Right atrium auricular region (tissue), 2 donors: ENCODE data around the gene SAMD8. TPM values are rescaled to one million over a fixed set of nuclear protein-coding genes. Genes with fewer than 3 reads are reported as not detected.

ENCODE experiments used
- DNase-seq: peaks from one replicate; pipeline ENCODE4 v3.0.0-alpha.2; 2019; ENCODE audit warnings: low spot score
- H3K27ac ChIP-seq, 2 donors: fragments of 200-600 bp; sonication (generic); 1 replicate in 1 of 2; 2 replicates in 1 of 2; pipeline ENCODE4 v1.5.1; 2016 to 2019
- H3K27me3 ChIP-seq, 2 donors: fragments of 200-600 bp; sonication (generic); one replicate each; pipeline versions ENCODE4 v1.5.1 to v1.6.0; 2017 to 2019
- H3K36me3 ChIP-seq: fragments of 200-600 bp; sonication (generic); one replicate; pipeline ENCODE4 v1.5.1; 2016
- H3K4me1 ChIP-seq, 2 donors: fragments of 200-600 bp; sonication (generic); one replicate each; pipeline versions ENCODE4 v1.5.1 to v1.6.0; 2017 to 2019
- H3K4me3 ChIP-seq, 2 donors: fragments of 200-600 bp; sonication (generic); 1 replicate in 1 of 2; 2 replicates in 1 of 2; pipeline ENCODE4 v1.5.1; 2017 to 2019; ENCODE audit warnings: mild to moderate bottlenecking in 1 of 2, moderate library complexity in 1 of 2
- H3K9me3 ChIP-seq, 2 donors: fragments of 200-600 bp; sonication (generic); one replicate each; pipeline ENCODE4 v1.5.1; 2019
- total RNA-seq, 2 donors: library from RNA; depleted of rRNA; stranded (reverse); fragments of >200 nt; gene quantifications; one replicate each; pipeline ENCODE4 v1.1.0, GENCODE V29; 2016
- TF ChIP-seq, protein P1 (sequence below), 2 donors: fragments of 200-600 bp; sonication (generic); IDR thresholded peaks; one replicate each; pipeline ENCODE4 v1.5.1; 2019; ENCODE audit warnings: antibody characterized with exemption in 2 of 2

Gene SAMD8
- total RNA-seq, 2 donors from 2014 or later: 24.7 to 26.3 TPM

DNA sequence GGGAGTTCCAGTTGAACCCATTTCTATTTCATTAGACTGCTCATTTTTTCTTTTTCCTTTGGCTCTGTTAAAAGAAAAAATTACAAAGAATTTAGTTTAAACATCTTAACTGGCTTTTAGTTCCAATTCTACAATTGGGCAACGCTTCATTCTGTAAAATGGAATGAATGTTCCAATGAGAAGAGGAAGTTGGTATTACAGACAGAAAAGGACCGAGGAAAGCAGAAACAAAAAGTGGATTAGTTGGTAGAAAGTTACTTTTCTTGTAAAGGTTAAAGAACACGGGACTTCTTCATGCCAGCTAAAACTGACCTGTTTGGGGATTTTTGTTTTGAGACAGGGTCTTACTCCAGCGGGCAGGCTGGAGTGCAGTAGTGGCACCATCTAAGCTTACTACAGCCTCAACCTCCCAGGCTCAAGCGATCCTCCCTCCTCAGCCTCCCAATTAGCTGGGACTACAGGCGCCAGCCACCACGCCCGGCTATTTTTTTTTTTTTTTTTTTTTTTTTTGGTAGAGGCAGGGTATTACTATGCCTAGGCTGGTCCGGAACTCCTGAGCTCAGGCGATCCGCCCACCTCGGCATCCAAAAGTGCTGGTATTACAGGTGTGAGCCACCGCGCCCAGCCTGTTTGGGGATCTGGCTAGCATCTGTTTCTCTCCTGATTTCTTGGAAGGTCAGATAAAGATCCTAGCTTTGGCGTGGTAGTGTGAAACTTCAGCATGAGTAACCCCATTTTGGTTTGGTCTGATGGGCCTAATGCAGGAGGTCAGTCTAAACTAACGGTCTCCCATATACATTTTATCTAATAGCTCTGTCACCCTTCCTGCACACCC is 97.8 kb downstream of the SAMD8 start:
- H3K27ac ChIP-seq: peak overlapping the region; percentile 98 to 99
- H3K4me3 ChIP-seq: peak overlapping the region; percentile 73 to 90
- DNase-seq: no peak
- H3K4me1 ChIP-seq: peaks cover 0 to 31% of the 10 kb centered on the region in 2 donors
- H3K36me3 ChIP-seq: peaks cover 27% of the 10 kb centered on the region
- H3K9me3 ChIP-seq: no peaks in the 10 kb centered on the region
- TF ChIP-seq, protein P1, sequence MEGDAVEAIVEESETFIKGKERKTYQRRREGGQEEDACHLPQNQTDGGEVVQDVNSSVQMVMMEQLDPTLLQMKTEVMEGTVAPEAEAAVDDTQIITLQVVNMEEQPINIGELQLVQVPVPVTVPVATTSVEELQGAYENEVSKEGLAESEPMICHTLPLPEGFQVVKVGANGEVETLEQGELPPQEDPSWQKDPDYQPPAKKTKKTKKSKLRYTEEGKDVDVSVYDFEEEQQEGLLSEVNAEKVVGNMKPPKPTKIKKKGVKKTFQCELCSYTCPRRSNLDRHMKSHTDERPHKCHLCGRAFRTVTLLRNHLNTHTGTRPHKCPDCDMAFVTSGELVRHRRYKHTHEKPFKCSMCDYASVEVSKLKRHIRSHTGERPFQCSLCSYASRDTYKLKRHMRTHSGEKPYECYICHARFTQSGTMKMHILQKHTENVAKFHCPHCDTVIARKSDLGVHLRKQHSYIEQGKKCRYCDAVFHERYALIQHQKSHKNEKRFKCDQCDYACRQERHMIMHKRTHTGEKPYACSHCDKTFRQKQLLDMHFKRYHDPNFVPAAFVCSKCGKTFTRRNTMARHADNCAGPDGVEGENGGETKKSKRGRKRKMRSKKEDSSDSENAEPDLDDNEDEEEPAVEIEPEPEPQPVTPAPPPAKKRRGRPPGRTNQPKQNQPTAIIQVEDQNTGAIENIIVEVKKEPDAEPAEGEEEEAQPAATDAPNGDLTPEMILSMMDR (IDR thresholded peaks at IDR 0.05): no peak
- no peaks in the 10 kb centered on the region for H3K27me3 ChIP-seq

DNA sequence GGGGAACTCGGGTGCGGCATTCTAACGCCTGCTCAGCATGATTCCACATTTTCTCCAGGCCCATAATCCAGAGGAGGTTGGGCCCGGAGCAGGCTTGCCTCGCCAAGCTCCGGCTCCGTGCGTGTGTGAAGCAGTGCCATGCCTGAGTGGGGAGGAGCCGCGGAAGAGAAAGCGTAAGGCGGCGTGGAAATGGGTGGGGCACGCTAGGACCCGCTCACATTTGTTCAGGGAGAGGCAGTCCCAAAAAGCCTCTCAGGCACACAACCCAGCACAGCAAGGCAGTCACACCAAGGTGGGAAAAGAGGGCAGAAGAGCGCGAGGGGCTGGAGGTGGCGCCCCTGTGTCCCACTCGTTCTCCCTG is 98.4 kb downstream of the SAMD8 start:
- Histone ChIP-seq H3K27ac (peak overlapping the region; percentile 98 to 99), H3K4me1 (peaks cover 0 to 37% of the 10 kb centered on the region in 2 donors), H3K36me3 (peaks cover 33% of the 10 kb centered on the region), H3K27me3 (no peaks in the 10 kb centered on the region), H3K4me3 (peak overlapping the region; percentile 73 to 90), H3K9me3 (no peaks in the 10 kb centered on the region)
- TF ChIP-seq, protein P1 (IDR thresholded peaks at IDR 0.05): no peak
- peak; percentile 91 for DNase-seq

DNA sequence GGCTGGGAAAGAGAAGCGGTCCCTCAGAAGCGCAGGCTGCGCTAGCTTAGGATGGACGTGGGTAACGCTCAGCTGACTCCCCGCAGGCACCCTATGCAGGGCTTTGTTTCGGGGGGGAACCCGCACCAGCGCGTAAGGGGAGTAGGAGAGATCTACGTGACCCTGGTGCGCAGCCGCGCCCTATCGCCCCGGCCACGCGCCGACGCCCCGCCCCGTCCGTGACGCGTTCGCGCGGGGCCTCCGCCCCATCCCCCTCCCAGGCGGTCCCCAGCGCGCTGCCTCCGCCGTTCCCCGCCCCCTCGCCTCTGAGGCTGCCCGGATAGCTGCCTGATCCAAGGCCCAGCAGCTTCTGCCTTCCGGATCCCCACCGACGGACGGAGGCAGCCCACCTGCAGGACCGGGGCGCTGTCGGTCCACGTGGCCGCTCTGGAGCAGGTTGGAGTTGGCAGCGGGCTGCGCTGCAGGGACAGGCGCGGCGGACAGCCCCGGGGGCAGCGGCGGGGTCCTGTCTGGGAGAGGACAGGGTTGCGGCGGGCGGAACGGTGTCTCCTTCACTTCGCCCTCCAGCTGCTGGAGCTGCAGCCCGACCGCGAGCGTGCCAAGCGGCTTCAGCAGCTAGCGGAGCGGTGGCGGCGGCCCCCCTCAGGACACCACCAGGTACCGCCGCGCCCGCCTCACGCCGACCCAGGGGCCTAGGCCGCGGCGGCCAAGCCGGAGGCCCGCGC is 99.0 kb downstream of the SAMD8 start, which contains the start of gene VDAC2:
Gene VDAC2, plus strand, starts transcription at position 515 of the 725 bp plus-strand sequence. CDS start 363 bp downstream, outside the sequence.
- Histone ChIP-seq H3K4me1 (peaks cover 0 to 42% of the 10 kb centered on the region in 2 donors), H3K36me3 (peaks cover 38% of the 10 kb centered on the region), H3K27ac (peak within 1 kb of the TSS; percentile 98 to 99), H3K27me3 (no peaks in the 10 kb centered on the region), H3K9me3 (no peaks in the 10 kb centered on the region), H3K4me3 (peak within 1 kb of the TSS; percentile 73 to 90)
- TF ChIP-seq, protein P1 (IDR thresholded peaks at IDR 0.05): no peak
- DNase-seq: peak; percentile 89

DNA sequence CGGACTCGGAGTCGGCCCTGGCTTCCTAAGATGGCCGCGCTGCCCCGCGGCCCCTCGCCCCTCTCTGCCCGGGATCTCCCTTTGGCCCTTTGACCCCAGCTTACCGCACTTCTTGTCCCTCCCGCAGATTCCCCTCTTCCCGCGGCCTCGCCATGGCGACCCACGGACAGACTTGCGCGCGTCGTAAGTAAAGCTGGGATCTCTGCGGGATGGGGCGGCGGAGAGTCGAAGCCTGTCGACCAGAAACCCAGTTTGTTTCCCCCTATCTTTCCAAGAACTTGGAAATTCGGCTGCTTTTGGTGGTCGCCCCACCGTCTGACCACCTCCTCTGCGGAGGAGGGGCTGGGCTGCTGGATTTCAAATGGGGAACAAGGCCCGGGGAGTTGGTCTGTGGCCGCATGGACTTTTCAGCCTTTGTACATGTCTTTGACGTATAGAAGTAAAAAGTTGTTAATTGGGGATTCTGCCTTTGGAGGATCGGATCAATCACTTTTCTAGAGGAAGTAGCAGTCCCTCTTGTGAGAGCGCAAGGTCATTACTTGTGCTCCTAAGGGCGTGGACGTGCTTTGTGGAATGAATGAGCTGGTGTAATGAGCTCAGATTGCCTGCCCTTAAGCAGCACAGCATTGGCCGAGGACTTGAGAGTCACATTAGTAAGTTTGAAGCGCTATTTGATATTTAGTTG is 99.7 kb downstream of the SAMD8 start:
- DNase-seq: no peak
- H3K27ac ChIP-seq: peak overlapping the region; percentile 98 to 99
- peaks cover 0 to 43% of the 10 kb centered on the region in 2 donors for H3K4me1 ChIP-seq
- no peaks in the 10 kb centered on the region for H3K27me3 ChIP-seq
- no peaks in the 10 kb centered on the region for H3K9me3 ChIP-seq
- H3K4me3 ChIP-seq: peak overlapping the region; percentile 73 to 90
- peaks cover 45% of the 10 kb centered on the region for H3K36me3 ChIP-seq
- TF ChIP-seq, protein P1 (IDR thresholded peaks at IDR 0.05): no peak

DNA sequence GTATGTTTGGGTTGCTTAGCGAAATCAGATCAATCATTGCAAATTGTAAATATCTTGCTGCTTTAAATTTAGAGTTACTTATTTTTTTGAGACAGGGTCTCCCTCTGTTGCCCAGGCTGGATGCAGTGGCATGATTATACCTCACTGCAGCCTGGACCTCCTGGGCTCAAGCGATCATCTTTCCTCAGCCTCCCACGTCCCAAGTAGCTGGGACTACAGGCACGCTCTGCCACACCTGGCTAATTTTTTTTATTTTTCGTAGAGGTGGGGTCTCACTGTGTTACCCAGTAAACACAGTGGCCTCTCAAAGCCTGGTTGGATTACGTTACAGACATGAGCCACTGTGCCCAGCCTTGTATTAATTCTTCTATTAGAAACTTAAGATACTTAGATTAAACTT is 100.9 kb downstream of the SAMD8 start:
- Histone ChIP-seq H3K9me3 (no peaks in the 10 kb centered on the region), H3K27ac (peak overlapping the region in 1 of 2 donors; percentile 98), H3K4me3 (peak overlapping the region in 1 of 2 donors; percentile 73), H3K36me3 (peaks cover 57% of the 10 kb centered on the region), H3K27me3 (no peaks in the 10 kb centered on the region), H3K4me1 (peaks cover 0 to 55% of the 10 kb centered on the region in 2 donors)
- TF ChIP-seq, protein P1 (IDR thresholded peaks at IDR 0.05): no peak
- DNase-seq: no peak
